Measurements from ENCODE around the gene CRACR2A.

DNA sequence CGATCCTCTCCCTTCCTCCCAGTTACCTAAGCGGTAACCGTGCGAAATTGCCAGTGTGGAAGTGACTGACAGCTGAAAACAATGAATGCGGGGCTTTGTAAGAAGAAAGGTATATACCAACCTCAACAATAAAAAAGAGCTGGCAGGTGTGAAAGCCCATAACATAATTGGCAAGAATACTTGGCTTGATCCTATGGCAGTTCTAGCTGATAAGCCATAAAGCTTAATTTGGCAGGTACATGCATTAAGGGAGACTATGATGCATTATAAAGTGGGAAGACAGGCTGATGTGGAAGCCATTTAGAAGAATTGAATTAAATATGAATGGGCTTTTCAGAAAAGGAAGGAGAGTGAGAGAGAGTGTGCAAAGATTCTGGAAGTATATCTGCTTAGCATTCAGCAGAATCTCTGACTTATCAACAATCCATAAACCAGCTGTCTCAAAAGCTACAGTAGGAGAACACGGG, 71.3 kb downstream of the CRACR2A start:
- TF ChIP-seq, protein P1, sequence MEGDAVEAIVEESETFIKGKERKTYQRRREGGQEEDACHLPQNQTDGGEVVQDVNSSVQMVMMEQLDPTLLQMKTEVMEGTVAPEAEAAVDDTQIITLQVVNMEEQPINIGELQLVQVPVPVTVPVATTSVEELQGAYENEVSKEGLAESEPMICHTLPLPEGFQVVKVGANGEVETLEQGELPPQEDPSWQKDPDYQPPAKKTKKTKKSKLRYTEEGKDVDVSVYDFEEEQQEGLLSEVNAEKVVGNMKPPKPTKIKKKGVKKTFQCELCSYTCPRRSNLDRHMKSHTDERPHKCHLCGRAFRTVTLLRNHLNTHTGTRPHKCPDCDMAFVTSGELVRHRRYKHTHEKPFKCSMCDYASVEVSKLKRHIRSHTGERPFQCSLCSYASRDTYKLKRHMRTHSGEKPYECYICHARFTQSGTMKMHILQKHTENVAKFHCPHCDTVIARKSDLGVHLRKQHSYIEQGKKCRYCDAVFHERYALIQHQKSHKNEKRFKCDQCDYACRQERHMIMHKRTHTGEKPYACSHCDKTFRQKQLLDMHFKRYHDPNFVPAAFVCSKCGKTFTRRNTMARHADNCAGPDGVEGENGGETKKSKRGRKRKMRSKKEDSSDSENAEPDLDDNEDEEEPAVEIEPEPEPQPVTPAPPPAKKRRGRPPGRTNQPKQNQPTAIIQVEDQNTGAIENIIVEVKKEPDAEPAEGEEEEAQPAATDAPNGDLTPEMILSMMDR (IDR thresholded peaks at IDR 0.05): no peak
- TF ChIP-seq POLR2A (IDR thresholded peaks at IDR 0.05): no peak
